ENCODE measurements around the gene SDF2.

DNA sequence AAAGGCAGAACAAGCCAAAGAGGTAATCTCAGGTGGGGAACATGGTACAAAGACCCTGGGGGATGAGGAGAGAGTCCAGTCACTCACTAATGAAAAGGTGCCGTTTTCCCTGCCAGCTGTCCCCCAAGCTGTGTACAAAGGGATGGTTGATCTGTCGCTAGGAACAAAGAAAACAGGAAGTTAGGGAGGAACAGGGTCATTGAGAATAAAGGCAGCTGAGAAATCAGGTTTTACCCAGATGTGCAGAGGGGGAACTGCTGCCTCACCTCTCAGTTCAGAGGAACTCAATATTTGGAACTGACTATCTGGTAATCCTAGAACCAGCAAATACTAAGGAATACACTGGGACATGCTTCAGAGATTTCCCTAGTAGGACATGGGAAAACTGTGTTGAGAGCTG, 49.2 kb downstream of the SDF2 start:
- TF ChIP-seq, protein P1, sequence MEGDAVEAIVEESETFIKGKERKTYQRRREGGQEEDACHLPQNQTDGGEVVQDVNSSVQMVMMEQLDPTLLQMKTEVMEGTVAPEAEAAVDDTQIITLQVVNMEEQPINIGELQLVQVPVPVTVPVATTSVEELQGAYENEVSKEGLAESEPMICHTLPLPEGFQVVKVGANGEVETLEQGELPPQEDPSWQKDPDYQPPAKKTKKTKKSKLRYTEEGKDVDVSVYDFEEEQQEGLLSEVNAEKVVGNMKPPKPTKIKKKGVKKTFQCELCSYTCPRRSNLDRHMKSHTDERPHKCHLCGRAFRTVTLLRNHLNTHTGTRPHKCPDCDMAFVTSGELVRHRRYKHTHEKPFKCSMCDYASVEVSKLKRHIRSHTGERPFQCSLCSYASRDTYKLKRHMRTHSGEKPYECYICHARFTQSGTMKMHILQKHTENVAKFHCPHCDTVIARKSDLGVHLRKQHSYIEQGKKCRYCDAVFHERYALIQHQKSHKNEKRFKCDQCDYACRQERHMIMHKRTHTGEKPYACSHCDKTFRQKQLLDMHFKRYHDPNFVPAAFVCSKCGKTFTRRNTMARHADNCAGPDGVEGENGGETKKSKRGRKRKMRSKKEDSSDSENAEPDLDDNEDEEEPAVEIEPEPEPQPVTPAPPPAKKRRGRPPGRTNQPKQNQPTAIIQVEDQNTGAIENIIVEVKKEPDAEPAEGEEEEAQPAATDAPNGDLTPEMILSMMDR (conservative IDR thresholded peaks at IDR 0.05; ENCODE audit: low read depth, low read length) = no peak
- no peak for TF ChIP-seq RCOR1 (IDR thresholded peaks at IDR 0.05; ENCODE audit: insufficient replicate concordance, low read length)
- TF ChIP-seq FOS (IDR thresholded peaks at IDR 0.05; ENCODE audit: low read depth, low read length) = no peak
